ENCODE data around the gene KMT2D.

The KMT2D gene

GRCh38 chr12:49032276-49032675, 28.3 kb downstream of the KMT2D start:
- no peak for DNase-seq

DNA sequence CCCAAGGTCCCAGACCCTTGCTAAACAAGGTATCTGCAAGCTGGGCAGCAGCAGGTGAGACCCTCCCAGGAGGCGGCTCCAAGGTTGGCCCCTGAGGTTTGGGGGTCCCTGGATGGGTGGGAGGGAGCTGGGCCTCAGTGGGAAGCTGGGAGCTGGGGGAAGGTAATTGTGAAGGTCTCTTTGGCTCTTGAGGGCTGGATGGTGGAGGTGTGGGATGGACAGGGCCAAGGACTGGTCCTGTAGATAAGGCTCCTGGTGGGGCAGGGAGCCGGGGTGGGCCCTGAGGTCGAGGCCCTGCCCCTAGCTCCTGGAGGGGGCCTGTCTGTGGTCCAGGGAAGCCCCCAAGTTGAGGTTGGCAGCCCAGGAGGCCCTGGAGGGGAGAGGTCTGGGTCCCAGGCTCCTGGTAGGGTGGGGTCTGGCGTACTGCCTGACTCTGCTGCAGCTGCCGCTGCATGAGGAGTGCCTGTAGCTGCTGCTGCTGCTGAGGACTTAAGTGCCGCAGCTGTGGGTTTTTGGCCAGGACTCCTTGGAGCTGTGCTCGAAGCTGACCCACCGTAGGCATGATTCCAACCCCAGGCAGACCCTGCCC, 28.9 kb downstream of the KMT2D start:
- DNase-seq = no peak

DNA sequence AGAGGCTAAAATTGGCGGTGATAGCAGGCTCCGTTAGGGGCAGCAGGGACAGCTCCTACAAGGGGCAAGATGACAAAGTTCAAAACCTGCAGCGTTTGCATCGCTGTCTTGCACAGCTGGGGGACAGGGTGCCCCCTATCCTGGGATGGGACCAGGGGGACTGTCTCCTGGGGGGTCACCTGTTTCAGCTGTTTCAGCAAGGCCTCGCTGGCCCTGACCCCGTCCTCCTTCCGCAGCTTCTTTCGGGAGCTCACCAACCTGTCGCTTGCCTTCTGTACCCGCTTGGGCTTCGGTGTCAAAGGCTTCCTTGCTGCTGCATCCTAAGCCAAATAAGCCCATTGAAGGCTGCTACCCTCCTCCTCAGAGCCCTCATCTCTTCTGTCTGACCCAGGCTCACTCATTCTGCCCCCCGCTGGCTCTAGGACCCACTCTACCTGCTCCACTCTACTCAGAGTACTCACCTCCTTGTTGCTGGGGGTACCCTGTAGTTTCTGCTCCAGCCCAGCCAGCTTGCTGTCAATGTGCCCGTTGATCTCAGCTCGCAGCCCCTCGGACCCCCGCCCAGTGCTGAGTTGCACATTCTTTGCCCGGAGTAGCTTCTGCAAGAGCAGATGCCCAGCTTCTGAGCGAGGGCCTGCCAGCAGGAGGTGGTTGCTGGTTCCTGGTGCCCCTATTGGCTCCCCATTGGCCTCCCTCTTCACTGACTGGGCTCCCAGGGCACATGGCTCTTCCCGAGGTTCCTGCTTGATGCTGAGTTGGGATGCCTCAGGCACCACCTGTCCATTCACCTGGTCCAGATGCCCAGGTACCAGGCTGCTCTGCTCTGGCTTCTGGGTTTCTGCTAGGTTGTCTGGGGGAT, 29.7 kb downstream of the KMT2D start:
- DNase-seq = no peak

DNA sequence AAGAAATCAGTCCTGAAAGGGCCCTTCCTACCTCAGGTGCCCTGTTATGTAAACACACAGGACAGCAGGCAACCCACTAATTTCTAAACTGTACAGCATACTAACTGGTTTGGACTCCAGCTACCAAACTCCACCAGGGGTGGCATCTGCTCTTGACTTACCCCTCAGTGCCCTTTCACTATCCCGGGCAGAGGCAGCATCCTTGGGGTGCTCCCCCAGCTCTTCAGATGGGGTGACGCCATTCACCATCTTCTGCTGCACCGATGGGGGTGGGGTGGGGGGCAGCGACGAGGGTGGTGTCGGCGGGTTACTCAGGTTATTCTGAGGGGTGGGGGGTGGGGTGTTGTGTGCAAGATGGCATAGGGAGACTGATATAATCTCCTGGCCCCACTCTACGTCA, 30.5 kb downstream of the KMT2D start:
- no peak for DNase-seq

DNA sequence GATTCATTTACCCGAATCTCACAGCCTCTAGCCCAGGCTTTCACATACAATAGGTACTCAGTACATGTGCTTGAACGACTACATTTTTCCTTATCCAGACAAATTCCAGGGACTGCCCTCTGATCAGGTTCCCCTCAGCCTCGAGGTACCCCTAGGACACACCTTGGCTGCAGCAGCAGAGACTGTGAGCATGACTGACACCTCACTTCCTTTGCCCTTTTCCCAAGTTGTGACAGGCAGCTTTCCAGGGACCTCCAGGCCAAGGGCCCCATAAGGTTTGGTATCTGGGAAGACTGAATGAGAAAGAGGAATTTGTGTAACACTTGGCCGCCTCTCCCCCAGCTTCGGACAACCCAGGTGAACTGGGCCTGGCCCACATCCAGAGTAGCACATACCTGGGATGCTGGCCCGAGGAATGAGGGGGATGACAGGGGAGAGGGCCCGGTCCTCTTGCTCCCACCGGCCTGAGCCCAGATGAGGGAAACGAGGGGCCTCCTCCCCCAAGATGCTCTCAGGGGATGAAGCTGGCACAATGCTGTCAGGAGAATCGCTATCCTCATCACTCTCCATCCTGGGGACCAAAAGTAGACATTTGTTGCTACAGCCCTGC, 31.8 kb downstream of the KMT2D start:
- DNase-seq = no peak

GRCh38 chr12:49027846-49028555, 32.6 kb downstream of the KMT2D start:
- DNase-seq = no peak

- DNase-seq = no peak
Observed at GRCh38 chr12:49026678-49027480, 33.7 kb downstream of the KMT2D start.

DNA sequence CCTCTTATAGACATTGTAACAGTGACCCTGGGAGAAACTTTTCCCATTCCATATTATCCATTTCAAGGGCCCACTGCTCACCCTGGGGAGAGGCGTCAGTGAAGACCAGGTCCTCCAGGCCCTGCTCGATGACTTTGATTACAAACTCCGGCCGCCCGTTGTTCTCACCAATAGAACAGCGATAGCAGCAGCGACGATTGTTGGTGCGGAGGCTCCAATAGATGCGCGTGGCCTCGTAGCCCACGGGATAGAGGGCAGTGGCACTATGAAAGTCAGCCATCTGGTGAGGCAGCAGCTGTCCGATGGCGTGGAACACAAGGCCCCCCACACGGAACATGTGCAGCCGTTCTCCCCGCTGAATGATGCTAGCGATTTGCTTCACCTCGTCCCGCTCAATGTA, 34.5 kb downstream of the KMT2D start:
- DNase-seq = no peak

DNA sequence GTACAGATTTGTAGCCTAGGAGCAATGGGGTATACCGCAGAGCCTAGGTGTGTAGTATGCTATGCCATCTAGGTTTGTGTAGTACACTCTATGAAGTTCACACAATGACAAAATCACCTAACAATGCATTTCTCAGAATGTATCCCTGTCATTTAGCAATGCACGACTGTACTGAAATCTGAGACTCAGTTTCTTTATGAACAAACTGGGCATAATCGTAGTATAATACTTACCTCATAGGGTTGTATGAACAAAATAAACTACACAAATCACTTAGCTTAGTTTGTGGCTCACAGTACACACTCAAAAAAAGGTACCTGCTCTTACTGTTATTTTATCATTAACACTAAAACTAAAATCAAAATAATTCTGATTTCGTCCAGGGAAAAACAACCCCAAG, 35.1 kb downstream of the KMT2D start:
- DNase-seq = no peak

- DNase-seq = no peak
Observed at GRCh38 chr12:49024543-49024942, 36.1 kb downstream of the KMT2D start.

- no peak for DNase-seq
Observed at GRCh38 chr12:49023812-49024211, 36.8 kb downstream of the KMT2D start.

DNA sequence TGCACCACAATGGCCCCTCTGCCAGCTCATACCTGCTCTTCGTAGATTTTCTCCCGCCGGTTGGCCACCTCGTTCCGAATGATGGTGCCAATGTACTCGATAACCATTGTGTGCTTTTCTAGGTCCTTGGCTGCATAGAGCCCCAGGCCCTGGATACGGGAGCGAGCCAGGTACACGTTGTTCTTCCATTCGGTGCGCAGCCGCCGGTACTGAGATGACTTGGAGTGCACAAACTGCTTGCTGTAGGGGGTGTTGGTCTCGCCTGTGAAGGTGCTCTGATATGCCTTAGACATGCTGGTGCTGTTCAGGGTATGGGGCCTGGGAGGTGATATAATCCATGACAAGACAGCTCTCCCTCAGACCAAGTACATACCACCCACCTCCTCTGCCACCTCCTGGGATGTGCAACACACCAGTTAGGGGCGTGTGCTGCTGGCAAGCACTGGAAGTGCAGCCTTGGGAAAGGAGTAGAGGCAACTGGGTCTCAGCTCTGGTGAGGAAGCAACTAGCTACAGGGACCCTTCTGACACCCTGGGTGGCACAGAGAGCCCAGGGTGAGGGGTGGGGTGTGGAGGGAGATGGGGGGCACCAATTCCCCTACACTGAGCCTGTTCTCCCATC, 37.9 kb downstream of the KMT2D start:
- DNase-seq = no peak

- DNase-seq = no peak
Observed at GRCh38 chr12:49021292-49021915, 39.2 kb downstream of the KMT2D start.

GRCh38 chr12:49020441-49020840, 40.2 kb downstream of the KMT2D start:
- DNase-seq = no peak

DNA sequence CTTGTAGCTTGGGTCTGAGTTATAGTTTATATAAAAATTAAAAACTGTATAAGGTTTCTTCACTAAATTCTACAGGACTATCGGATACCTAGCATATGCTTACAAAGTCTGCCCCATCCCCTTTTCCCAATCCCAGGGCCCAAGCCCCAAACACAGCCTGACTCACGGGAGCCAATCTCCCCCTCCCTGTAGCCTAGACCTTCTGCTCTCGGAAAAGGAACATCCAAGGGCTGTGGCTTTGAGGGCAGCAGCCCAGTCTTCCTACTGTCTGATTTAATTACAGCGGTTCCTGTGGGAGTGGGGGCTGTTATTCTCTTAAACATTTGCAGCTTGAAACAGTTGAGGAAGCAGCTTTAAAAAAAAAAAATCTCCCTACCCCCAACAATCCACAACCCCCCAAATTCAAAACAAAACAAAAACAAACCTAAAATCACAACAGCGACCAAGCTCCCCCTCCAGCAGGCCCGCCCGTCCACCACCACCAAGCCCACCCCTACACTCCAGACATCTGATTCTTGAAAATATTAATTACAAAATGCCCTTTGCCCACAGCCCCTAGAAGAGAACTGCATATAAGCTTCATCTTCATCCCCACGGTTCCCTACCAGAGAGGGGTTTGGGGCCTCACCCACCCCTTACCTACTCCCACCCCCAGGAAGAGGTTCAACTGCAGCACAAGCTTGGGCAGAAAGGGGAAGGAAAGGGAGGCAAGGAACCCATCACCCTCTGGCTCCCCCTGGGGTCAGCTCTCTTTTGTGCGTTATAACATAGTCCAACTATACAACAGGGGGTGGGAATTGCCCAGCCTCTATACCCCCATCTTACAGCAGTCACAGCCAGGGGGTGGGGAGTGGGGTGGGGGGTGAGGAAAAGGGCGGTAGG, 40.9 kb downstream of the KMT2D start:
- peak; percentile 43 for DNase-seq

GRCh38 chr12:49019120-49019430, 41.5 kb downstream of the KMT2D start:
- no peak for DNase-seq

- peak; percentile 94 for DNase-seq
Observed at GRCh38 chr12:49018261-49019119, 42.1 kb downstream of the KMT2D start, which contains the start of gene PRKAG1. Gene PRKAG1 (minus strand): TSS chr12:49018776. CDS start chr12:49018740, 36 bp downstream.

GRCh38 chr12:49017891-49018260, 42.7 kb downstream of the KMT2D start:
- peak; percentile 27 for DNase-seq

GRCh38 chr12:49015196-49015595, 45.4 kb downstream of the KMT2D start:
- no peak for DNase-seq

- no peak for DNase-seq
Observed at GRCh38 chr12:49014547-49014946, 46.0 kb downstream of the KMT2D start.
